Left cardiac atrium (tissue), 4 donors: ENCODE measurements around the gene SMARCC1. TPM values are rescaled to one million over a fixed set of nuclear protein-coding genes. Genes with fewer than 3 reads are reported as not detected.
A peak's percentile ranks its signal among the peaks of the same experiment; 100 is the strongest.

ENCODE experiments used
- ATAC-seq, 2 donors: fragments of 200-7000 bp; cut with Tn5 transposase; one replicate each; pipeline ENCODE4 v1.9.1; 2020; ENCODE audit warnings: mild to moderate bottlenecking in 2 of 2, moderate library complexity in 2 of 2
- DNase-seq: peaks from one replicate; pipeline ENCODE4 v3.0.0-alpha.2; 2020
- intact Hi-C, 2 donors: fragments of 100-400 bp; cut with DNase I; formaldehyde crosslinking; loops; one replicate each; pipeline versions ENCODE4 v1.14.1 to v1.15.1; 2022 to 2023
- total RNA-seq, 2 donors: library from RNA; stranded (reverse); fragmentation: NEBNext Ultra II Directional; extraction: Animal tissue kit (Norgen Biotek cat#: 25700); gene quantifications; one replicate each; pipeline ENCODE4 v1.2.1, GENCODE V29; 2021
- donor health status: DM: no; HTN: yes; CAD: no.
- donor health status: DM: no; HTN: yes; CAD: no; lungs with severe emphysema.
- donor health status: DM: yes; HTN: yes; CAD: no.
- donor health status: Dilated cardiomyopathy.

SMARCC1 gene
- total RNA-seq, 2 donors from 2014 or later = 28.0 to 29.9 TPM

- ATAC-seq = peak; percentile 64 to 72
- intact Hi-C loops = no loop called here
- DNase-seq = no peak
Observed at GRCh38 chr3:47577583-47578118, 204.0 kb downstream of the SMARCC1 start.

- ATAC-seq = peak in 1 of 2 donors; percentile 25
- no peak for DNase-seq
- intact Hi-C loops = no loop called here
Observed at GRCh38 chr3:47573190-47574172, 208.2 kb downstream of the SMARCC1 start.

DNA sequence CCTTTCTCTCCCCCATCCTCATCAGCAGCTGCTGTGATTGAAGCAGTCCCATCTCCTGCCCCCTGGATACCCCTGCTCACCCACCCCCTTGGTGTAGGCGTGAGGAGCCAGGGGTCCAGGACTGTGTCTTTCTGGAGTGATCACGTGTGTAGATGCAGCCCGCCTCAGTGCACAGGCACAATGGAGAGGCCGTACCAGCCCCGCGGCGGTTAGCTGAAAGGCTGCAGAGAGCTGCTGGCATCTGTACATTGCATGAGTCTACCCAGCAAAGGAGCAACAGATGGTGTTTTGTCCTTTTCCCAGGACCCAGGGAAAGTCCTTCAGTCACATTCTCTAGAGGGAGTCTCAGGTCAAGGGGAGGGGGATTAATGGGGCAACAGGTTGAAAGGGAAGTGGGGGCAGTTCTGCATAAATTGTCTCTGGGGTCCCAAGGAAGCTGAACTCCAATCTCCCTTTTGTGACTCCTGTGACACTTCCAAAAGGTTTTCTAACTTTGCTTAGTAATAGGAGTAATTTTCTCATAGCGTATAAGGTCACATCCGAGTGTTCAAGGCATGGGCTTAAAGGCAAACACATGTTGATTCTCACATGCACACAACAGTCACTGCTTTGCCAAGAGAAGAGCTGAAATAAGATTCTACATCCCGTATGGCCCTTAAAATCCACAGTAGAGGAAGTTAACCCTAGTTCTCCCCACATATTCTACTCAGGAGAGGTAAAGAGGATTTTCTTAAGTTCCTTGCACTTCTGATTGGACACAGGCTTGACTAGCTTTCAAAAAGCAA is 210.1 kb downstream of the SMARCC1 start:
- DNase-seq (no peak), ATAC-seq (no peak)
- intact Hi-C loops = no loop called here

GRCh38 chr3:47568901-47569300 is 212.8 kb downstream of the SMARCC1 start:
- DNase-seq (no peak), ATAC-seq (no peak)
- intact Hi-C loops = no loop called here

- no peak for DNase-seq
- intact Hi-C loops = no loop called here
- no peak for ATAC-seq
Observed at GRCh38 chr3:47567149-47567548, 214.5 kb downstream of the SMARCC1 start.

GRCh38 chr3:47566667-47567066 is 215.0 kb downstream of the SMARCC1 start:
- DNase-seq (no peak), ATAC-seq (no peak)
- intact Hi-C loops = no loop called here

- DNase-seq (no peak), ATAC-seq (no peak)
- intact Hi-C loops = no loop called here
Observed at GRCh38 chr3:47565734-47566550, 215.8 kb downstream of the SMARCC1 start.

GRCh38 chr3:47556351-47556750 is 225.3 kb downstream of the SMARCC1 start:
- intact Hi-C loops = no loop called here
- ATAC-seq (no peak), DNase-seq (no peak)

DNA sequence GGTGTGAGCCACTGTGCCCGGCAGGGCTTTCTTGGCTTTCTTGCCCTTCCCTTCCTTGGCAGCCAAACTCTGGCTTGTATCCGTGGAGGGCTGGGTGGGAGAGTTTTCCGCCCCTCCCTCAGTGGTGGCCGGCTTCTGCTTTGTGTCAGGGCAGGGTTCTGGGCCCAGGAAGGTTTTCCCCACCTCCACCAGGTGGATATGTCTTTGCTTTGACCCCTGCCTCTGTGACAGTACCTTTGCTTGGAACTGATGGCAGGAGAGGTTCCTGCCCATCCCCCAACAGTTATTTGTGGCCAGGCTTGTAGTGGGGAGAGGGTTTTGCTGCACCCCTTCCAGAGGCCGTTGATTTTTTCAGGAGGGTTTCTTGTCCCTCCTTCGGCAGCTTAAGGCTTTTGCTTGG is 227.4 kb downstream of the SMARCC1 start:
- DNase-seq (no peak), ATAC-seq (no peak)
- intact Hi-C loops = no loop called here

GRCh38 chr3:47553407-47553806 is 228.3 kb downstream of the SMARCC1 start:
- DNase-seq = no peak
- intact Hi-C loops = no loop called here

GRCh38 chr3:47542471-47543173 is 239.1 kb downstream of the SMARCC1 start:
- ATAC-seq (peak; percentile 78 to 91), DNase-seq (peak; percentile 33)

More at GRCh38 chr3:47553407-47553806, 228.3 kb downstream of the SMARCC1 start:
- no peak for ATAC-seq

GRCh38 chr3:47541583-47542108 is 240.0 kb downstream of the SMARCC1 start:
- intact Hi-C loops = no loop called here
- ATAC-seq (no peak), DNase-seq (no peak)

More at GRCh38 chr3:47542471-47543173, 239.1 kb downstream of the SMARCC1 start:
- intact Hi-C loops = no loop called here

DNA sequence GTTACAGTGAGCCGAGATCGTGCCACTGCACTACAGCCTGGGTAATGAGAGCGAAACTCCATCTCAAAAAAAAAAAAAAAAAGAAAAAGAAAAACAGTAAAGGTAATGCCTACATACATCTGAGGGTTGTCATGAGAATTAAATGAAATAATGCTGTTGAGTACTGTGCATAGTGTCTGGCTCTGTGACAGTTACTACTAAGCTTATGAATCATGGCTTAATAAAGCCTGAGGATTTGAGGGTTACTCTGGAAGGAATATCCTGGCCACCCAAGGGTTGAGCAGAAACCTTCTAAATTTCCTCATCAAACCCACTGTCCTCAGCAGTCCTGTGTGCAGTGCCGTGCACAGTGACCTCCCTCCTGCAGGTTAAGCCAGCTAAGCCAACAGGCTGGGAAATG is 241.4 kb downstream of the SMARCC1 start:
- DNase-seq (no peak), ATAC-seq (no peak)
- intact Hi-C loops = no loop called here

- intact Hi-C loops = no loop called here
- DNase-seq (no peak), ATAC-seq (no peak)
Observed at GRCh38 chr3:47536967-47537366, 244.7 kb downstream of the SMARCC1 start.

DNA sequence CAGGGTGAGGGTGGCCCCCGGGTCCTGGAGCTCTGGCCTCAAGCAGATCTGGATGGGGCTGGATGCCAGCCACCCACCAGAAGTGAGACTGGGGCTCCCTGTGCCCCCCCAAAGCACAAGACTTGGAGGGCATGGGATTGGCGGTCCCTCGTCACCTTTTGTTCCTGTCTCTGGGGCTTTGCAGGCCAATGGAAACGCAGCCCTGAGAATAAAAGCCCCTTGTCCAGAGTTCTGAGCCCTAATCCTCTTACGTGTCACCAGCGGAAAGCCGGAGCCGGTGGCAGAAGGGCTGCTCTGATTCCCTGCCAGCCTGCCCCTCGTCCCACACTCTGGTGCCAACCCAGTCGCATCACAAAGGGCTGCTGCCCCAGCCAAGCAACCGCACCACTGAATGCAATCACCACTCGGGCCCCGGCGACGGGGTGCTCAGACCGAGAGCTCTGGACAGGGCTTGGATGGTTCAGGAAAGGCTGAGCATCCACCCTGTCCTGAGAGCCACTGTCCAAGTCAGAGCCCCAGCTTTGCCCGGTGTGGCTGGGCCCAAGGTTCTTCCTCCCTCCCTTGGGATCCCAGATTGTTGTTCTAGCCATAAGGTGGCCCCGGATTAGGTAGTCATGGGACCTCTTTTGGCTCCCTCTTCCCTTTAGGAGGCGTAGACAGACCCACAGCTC is 245.3 kb downstream of the SMARCC1 start:
- intact Hi-C loops = no loop called here
- no peak for ATAC-seq
- DNase-seq = no peak
